ENCODE data around the gene MCC.

- no peak for TF ChIP-seq CTCF (IDR thresholded peaks at IDR 0.05; ENCODE audit: insufficient read depth, low read depth, low read length)
- no peak for TF ChIP-seq EZH2 (IDR thresholded peaks at IDR 0.05; ENCODE audit: insufficient read depth, low read length)
These were observed 324.9 kb downstream of the MCC start for GRCh38 chr5:113163328-113163727.
